Measurements from ENCODE around the gene TBCCD1.
"Not testable (repeated sequence)": the region's sequence is repeated elsewhere in the genome, so short reads cannot be mapped to it uniquely, and the experiment has no call there.

Gene TBCCD1

DNA sequence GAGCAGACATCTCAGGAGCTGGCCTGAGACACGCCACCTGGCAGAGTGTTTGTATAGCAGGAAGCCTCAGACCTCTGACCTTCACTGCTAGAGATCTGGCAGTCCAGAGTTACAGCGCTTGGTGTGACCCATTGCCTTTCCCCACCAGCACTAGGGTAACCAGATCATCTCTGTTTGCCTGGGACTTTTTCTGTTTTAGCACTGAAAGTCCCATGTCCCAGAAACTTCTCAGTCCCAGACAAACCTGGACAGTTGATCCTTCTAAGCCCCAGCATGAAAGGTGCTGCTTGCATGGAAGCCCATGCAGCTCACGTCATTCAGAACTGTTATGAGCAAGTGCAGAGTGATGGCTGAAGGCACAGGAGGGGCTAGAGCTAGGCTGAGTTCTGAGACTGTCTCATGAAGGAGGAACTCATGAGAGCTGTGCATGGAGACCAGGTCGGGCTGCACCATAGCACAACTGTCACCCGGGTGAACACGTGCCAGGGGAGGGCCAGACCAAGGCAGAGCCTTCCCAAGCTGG, 27.5 kb upstream of the TBCCD1 start:
- no peak for DNase-seq (ENCODE audit: low read depth in 2 of 2)

DNA sequence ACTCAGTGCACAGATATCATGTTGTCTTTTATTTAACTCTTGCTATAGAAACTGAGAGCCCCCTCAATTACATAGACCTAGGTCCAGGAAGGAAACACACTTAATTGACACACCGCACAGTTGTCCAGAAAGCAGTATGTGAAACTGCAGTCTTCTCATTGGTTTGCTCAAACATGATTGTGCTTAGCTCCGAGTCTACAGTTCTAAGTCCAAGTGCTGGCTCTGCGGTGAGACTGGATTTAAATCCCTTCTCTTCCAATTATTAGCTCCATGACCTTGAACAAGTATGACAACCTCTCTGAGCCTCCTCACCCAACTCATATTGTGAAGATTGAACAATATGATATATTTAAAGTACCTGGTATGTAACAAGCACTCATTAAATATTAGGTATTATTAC, 26.7 kb upstream of the TBCCD1 start:
- no peak for DNase-seq (ENCODE audit: low read depth in 2 of 2)

DNA sequence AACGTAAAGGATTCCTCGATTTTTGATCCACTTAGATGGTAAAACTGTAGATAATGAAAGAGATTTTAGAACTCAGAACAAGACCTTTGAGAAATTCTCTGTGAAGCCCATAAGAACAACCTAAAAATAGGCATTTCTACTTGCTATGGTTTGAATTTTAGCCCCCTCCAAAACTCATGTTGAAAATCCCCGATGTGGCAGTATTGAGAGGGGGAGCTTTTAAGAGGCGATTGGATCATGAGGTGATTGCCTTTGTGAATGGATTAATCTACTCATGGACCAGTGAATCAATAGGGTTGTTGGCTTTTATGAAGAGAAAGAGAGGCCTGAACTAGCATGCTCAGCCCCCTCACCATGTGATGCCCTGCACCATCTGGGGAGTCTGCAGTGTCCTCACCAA, 25.5 kb upstream of the TBCCD1 start:
- DNase-seq (ENCODE audit: low read depth in 2 of 2), result no peak

DNA sequence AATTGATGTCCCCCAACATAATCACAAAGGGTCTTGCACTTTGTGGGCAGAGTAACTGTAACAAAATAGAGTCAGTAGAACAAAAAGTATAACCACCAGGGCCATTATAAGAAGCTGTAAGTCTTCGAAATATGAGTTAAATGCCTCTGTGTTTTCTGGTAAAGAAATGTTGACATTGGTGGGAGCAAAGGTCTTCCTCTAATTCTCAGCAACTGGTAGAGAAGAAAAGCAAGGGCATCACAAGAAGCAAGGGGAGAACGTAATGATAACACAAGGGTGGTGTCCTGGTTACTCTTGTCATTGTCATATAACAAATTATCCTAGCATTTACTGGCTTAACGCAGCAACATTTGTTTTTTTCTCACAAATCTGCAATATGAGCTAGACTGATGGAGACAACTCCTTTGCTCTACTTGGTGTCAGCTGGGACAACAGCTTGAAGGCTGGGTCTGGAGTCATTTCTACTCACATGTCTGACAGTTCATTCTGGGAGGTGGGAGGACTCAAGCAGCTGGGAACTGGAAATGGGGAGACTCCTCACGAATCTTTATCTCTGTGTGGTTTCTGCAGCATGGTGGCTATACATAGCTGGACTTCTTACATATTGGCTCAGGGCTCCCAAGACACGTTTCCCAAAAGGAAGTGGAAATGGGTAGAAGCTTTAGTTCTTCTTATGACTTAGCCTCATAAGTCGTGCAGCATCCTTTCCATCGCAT, 23.6 kb upstream of the TBCCD1 start:
- DNase-seq (ENCODE audit: low read depth in 2 of 2), result no peak

DNA sequence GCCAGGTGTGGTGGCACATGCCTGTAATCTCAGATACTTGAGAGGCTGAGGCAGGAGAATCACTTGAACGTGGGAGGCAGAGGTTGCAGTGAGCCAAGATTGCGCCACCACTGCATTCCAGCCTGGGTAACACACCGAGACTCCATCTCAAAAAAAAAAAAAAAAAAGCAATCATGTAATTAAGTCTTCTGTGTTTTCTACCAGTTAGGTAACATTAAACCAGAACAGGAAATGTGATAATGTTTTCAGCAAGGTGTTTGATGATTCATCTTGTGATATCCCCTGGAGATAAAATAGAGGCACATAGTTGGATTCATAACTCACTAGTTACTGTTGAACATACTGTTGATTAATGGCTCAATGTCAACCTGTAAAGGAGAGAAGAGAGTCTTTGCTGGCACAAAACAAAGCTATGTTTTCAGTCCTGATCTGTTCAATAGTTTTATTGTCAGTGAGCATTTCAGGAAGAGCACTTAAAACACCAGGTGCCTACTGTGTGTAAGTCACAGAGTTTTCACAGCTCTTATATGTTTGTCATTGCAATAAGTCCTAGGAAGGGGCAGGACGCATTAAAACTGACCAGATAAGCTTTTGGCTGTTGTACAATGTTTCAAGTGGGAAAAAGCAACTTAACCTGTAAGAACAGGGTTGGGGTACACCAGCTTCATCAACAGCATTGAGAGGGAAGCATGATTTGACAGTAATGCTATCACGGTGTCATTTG, 22.9 kb upstream of the TBCCD1 start:
- DNase-seq (ENCODE audit: low read depth in 2 of 2), result no peak

DNA sequence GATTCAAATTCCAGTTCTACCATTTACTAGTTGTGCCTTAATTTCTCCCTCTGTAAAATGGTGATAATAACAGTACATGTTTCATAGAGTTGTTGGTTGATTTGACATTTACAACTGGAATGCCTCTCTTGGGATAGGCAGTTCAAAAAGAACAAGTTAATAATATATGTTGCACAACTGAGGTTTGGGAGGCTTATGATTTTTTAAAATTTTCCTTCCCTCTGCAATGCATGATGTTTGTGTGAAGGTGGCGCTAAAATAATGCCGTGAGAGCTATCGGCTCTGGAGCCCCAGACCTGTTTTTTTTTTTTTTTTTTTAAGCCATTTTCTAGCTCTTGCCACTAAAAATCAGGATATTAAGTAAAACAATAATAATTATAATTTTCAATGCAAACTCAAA, 22.0 kb upstream of the TBCCD1 start:
- no peak for DNase-seq (ENCODE audit: low read depth in 2 of 2)

DNA sequence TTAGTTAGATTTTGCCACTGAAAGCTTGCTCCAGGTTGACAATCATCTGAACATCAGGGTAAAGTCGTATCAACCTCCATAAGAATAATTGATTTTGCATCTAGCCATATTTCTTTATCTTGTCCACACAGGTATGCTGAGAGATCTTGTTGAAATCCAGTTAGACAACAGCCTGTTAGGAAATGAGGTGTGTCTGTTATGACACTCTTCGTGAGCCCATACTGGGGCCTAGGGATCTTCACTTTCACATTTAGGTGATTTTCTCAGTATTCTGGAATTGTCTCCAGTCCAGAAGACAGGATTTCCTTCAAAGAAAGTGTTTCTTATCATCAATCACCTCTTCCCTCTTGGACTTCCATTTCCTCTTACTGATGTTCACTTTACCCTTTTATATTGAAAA, 21.5 kb upstream of the TBCCD1 start:
- DNase-seq (ENCODE audit: low read depth in 2 of 2), result no peak

DNA sequence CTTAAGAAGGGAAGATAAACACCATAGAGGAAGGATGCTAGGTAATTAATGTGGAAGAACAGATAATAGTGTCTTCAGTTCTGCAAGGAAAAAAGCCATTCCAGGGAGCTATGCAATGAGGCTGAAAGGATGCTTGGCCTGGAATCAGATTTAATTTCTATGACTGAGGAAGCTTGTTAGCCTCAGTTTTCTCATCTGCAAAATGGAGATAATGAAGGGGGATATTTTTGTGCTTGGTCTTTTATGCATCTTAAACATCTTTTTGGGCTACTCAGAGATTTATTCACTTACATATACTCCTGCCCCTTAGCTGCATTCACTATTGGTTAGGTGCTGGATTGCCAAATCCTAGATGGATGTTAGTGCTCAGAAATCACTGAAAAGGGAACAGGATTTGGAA, 20.0 kb upstream of the TBCCD1 start:
- DNase-seq (ENCODE audit: low read depth in 2 of 2), result no peak

DNA sequence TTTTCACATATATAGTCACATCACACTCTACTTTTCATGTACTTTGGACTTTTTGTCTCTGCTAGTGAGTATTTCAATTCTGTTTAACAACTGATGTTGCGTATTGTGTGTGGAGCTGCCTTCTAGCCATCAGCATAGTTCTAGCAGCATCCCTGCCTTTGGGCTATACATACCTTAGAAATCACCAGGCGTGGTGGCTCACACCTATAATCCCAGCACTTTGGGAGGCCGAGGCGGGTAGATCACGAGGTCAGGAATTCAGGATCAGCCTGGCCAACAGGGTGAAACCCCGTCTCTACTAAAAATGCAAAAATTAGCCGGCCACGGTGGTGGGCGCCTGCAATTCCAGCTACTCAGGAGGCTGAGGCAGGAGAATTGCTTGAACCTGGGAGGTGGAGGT, 19.1 kb upstream of the TBCCD1 start:
- DNase-seq (ENCODE audit: low read depth in 2 of 2), result not testable (repeated sequence)

DNA sequence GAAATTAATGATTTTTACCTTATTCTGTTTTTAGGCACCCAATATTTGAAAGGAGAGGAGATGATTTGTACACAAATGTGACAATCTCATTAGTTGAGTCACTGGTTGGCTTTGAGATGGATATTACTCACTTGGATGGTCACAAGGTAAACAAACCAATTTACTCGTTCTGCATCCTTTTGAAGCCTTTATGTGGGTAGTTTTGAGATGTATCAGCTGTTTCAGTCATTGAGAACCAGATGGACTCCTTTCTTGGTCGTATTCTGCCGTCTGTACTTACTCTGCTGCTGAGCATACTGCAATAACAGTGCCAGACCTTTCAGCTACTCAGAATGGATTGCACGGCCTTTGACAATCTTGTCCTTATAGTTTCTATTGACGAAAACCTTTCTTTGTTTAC, 16.7 kb upstream of the TBCCD1 start:
- no peak for DNase-seq (ENCODE audit: low read depth in 2 of 2)

DNA sequence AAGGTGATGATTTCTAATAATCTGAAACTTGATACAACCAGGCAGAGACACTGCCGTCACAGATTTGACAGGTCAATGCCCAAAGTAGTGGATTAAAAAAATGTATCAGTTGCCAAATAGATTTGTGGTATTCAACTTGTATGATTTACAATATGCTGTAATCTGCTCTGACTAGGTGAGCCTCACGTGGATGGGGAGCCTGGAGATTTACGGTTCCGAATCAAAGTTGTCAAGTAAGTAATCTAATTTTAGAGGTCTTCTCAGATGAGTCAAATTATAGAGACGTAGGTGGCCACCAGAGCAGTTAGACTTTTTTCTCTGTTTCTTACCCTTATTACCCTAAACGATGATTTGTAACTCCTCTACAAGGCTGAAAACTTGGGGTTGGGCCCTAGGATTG, 15.4 kb upstream of the TBCCD1 start:
- no peak for DNase-seq (ENCODE audit: low read depth in 2 of 2)

DNA sequence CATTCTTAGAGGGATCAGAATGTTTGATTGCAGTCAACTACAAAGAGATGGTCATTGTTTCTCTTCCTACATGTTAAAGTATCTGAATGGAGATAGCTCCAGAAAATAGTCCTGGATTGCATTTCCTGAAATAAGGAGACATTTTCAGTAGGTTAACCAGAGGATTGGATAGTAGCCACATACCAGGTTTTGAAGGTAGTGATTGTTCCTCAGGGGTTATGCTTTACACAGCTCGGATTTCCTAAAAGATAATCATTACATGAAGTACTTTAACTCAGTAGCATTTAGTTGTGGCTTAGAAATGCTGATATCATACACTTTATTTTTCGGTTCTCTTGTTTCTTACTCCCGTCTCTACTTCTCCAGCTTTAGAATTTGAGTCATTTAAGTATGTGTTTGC, 13.6 kb upstream of the TBCCD1 start:
- DNase-seq (ENCODE audit: low read depth in 2 of 2), result no peak

DNA sequence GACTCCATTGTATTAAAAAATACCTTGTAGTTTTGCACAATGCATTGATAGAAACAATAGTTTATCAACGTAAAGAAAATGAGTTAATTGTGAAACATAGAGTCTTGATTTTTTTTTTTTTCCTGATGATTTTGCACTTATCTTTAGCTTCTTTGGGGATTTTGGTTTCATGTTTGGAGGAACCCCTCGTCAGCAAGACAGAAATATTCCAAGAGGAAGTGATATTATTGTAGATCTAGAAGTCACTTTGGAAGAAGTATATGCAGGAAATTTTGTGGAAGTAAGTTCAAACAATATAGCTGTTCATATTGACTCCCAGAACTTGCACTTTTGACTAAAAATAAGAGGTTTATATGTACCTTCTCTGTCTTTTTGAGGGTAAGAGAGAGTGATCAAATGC, 10.4 kb upstream of the TBCCD1 start:
- DNase-seq (ENCODE audit: low read depth in 2 of 2), result no peak

DNA sequence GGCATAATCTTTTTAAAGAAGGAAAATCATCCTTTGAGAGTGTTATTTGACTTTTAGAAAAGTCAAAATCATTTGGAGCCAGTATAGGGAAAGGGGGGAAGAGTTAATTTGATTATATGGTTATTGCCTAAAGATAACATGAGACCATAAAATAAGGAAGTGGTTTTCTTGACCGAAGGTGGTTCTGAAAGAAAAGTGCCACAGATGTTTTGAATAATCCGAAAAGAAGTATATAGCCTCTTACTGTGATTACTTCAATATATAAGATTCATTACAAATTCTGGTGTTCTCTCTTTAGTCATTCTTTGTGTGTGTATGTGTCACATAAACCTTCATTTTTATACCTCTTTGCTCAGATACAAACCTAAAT, 4.5 kb upstream of the TBCCD1 start:
- DNase-seq (ENCODE audit: low read depth in 2 of 2), result no peak

DNA sequence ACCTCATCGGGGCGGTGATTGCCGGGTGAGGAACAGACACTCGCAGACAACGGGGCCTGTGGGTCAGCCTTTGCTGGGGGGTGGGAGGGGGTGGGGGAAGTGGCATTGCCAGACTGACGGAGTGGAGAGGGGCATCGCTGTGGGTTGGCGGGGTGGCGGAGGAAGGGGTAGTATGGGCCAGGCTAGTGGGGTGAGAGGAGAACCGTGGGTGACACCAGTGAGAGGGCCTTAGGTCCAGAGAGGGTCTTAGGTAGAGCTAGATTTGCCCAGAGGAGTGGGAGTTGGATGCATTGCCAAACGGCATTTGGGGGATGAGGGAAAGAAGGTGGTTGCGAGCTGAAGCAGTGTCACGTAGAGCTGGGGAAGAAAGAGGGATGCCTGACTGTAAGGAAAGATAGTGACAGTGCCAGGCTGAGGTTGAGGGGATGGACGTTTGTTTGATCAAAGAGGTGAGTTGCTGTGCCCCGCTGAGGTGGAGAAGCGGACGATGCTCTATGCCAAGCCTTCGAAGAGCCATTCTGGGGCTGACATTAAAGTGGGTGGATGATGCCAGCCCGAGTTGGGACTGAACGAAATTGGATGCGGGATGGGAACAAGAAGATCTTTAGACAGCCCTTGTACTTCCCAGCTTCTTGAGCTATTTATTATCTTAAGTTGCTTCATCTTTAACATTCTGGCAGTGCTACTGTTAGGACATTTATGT, 4.0 kb upstream of the TBCCD1 start:
- DNase-seq (ENCODE audit: low read depth in 2 of 2), result no peak

DNA sequence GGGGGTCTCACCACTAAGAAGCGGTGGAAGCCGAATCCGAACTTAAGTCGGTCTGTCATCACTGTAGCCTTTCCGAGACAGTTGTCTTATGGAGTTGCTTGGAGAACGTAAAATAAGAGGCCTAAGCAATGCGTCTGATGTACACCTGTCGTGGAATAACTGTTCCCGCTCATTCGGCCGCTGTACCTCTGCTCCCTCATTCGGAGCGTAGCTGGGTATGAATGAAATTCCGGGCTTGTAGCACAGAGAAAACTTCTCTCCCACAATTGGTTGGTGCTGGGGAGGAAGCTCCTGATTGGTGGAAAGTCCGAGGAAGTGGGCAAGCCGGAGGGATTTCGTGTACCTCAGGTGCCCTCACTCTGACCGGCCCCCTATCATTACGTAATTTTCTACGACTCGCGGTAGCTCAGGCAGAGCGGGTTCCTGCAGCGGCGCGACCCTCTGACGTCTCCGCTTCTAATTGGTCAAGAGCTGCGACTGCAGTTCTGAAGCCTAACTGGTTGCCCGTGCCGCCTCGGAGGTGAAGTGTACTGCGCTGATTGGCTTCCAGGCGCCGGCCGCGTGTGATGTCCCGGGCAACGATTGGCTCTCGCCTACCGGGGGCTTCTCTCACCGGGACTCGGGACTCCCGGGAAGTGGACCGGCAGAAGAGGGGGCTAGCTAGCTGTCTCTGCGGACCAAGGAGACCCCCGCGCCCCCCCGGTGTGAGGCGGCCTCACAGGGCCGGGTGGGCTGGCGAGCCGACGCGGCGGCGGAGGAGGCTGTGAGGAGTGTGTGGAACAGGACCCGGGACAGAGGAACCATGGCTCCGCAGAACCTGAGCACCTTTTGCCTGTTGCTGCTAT, 3.2 kb upstream of the TBCCD1 start, which contains the start of gene DNAJB11:
TSS of gene DNAJB11 (plus strand) at position 625 of the 845 bp plus-strand sequence. CDS start at position 803, 178 bp downstream.
- DNase-seq (ENCODE audit: low read depth in 2 of 2), result peak; percentile 94 to 96

DNA sequence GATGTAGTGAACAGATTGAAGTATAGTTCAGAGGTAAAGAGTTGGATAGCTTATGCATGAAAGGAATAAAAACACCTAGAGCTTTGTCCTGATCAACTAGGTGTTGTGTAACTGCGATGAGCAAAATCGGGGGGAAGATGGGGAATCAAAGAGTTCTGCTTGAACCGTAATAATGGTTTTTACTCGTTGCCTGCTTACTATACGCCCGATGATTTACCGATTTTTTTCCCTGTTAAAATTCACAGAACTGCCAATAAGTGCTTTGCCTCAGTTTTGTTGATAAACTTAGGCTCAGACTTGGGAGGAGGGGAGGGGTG, 2.6 kb upstream of the TBCCD1 start:
- no peak for DNase-seq (ENCODE audit: low read depth in 2 of 2)

DNA sequence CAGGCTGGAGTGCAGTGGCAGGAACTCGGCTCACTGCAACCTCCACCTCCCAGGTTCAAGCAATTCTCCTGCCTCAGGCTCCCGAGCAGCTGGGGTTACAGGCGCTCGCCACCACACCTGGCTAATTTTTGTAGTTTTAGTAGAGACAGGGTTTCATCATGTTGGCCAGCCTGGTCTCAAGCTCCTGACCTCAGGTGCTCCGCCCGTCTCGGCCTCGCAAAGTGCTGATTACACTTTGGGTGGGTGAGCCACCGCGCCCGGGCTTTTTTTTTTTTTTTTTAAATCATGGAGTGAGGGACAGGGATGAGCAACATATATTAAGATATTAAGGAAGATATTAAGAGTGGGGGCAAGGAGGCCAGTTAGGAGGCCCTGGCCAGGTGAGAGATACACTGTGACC, 2.2 kb upstream of the TBCCD1 start:
- DNase-seq (ENCODE audit: low read depth in 2 of 2), result not testable (repeated sequence)

DNA sequence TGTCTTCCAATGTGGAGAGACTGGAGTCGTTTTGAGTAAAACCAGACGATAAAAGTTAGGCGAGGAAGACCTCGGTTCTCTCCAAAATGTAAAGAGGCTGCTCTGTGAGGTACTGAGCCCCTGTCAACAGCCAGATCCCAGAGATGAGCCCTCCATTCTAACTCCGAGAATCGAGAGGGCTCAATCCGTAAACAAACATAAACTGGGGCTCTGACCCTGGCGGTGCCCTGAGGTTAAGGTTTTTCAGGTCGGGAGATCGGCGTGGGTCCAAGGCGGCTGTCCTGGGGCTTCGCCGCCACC, 417 bp downstream of the TBCCD1 start:
- DNase-seq (ENCODE audit: low read depth in 2 of 2), result peak in 1 of 2 donors; percentile 3

DNA sequence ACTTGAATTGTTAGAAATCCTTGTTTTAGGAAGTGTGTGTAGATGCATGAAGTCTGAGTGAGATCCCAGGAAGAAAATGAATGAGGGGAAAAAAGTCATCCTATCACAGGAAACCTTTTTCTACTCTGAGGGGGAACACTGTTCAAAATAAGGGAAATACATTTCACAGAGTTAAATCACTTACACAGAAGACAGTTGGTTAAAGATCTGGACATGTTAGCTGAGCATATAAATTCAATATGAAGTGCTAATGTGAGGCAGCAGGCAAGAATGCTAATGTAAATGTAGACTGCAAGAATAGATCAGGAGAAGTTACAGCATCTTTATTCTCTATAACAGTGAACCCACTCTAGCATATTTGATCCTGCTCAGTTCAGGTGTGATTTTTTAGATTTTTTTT, 2.6 kb downstream of the TBCCD1 start:
- DNase-seq (ENCODE audit: low read depth in 2 of 2), result no peak

DNA sequence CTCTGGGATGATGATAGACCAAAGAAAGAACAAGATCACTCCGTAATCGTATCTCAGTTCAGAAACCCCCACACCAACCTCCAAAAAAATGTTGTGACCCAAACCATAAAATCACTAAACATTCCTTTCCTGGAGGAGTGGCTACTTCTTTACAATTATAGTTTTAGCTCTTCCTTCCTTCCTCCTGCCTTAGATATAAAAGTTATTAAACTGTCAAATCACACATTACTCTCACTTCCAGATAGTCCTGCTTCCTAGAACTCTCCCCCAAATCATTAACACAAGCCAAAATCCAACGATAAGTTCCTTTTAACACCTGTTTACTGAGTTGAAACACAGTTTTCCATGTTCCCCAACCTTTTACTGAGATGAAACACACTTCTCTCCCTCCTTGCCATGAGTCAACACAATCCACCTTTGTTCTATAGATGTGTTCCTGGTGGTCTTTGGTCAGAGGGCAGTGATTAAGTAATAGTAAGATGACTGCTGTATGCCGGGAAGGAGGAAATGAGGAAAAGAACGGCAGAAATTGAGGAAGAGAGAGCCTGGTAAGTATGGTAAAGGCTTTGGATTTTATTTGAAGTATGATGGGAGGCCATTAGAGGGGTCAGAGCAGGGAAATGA, 14.6 kb downstream of the TBCCD1 start:
- no peak for DNase-seq (ENCODE audit: low read depth in 2 of 2)

DNA sequence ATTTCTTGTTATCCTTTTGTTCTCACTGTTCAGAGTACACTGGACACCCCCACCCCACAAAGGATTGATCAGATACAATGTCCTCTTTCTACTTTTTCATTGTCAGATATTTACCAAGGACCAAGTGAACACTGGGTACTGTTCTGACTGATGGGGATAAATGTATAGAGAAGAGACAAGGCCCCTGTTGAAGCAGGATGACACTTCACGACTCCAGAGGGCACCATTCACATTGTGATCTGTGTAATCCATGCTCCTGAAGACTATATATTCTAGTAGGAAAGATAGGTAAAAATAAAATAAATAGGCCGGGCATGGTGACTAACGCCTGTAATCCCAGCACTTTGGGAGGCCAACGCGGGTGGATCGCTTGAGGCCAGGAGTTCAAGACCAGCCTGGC, 15.8 kb downstream of the TBCCD1 start:
- no peak for DNase-seq (ENCODE audit: low read depth in 2 of 2)
